ENCODE results near the gene RASA2.
A peak's percentile ranks its signal among the peaks of the same experiment; 100 is the strongest.

RASA2 gene

DNA sequence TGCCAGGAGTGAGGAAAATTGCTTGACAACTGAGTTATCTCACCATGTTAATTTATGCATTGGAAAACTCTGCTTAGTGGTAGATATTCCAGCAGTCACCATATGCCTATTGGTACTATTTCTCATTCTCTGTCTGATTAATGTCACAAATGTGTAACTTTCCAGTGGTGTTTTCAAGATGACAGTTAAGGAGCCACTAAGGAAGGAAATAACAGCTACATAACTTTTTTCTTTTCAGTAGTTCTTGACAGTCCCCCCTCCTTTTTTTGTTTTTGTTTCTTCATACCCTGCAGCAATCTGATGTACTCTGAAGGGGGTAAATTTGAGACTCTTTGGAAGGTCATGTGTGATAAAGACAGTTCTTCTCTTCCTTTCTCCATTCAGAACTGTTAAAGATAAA lies 13.1 kb downstream of the RASA2 start:
- CTCF ChIA-PET, result interaction anchor here (0.9 to 4.8 kb wide), 5 partner anchors 9 to 187 kb away, joined by 3 to 21 read pairs (median 3); no protein-coding TSS in a partner anchor
- Histone ChIP-seq H3K27me3 (replicated peaks in 2 of 5; ENCODE audit: control insufficient read depth in 4 of 5, insufficient read depth in 5 of 5, low read length in 4 of 5) (no peaks in the 10 kb centered on the region), H3K9me3 (ENCODE audit: control extremely low read depth in 1 of 5, control insufficient read depth in 4 of 5, insufficient read depth in 2 of 5, low read depth in 1 of 5, low read length in 4 of 5) (peaks cover 0 to 3% (median 0%) of the 10 kb centered on the region in 5 experiments), H3K36me3 (ENCODE audit: control insufficient read depth in 4 of 4, insufficient read depth in 4 of 4, low read length in 3 of 4) (peaks cover 0 to 4% (median 0%) of the 10 kb centered on the region in 4 experiments), H3K4me3 (ENCODE audit: control insufficient read depth in 1 of 7, extremely low read depth in 1 of 7, insufficient read depth in 4 of 7, low read depth in 2 of 7, low read length in 6 of 7) (peak overlapping the region in 3 of 7 experiments; percentile 26 to 55 (median 43)), H3K27ac (ENCODE audit: insufficient read depth in 1 of 2, low read depth in 1 of 2, low read length in 2 of 2, poor library complexity in 1 of 2, severe bottlenecking in 2 of 2) (peak overlapping the region in 1 of 2 experiments; percentile 87), H3K4me1 (ENCODE audit: control extremely low read depth in 1 of 4, control insufficient read depth in 4 of 4, insufficient read depth in 4 of 4, low read length in 3 of 4) (peaks cover 18 to 36% (median 25%) of the 10 kb centered on the region in 4 experiments)
- peak in 2 of 3 donors; percentile 24 to 46 for DNase-seq
- POLR2A ChIA-PET, result interaction anchor here (1.9 kb wide), 1 partner anchor 12 kb away, joined by 12 read pairs; the partner anchor contains the start of gene RASA2

DNA sequence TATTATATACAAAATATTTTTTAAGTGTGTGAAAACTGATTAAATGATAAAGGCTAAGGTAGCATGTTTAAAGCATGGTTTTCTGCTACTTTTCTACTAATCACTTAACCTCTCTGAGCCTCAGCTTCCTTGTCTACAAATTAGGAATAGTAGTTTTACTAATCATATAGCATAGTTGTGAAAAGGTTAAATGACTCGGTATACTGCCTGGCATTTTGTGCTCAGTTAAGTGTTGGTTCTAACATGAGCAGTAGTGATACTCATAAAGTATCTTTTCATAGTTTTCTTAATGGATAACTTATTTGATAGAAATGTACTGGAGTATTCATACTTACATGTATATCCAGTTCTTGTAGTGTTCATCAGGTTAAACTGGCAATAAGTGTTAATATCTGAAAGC lies 13.6 kb downstream of the RASA2 start:
- no CpG with 5 or more reads among the region's 1 CpG for WGBS (ENCODE audit: insufficient coverage)
- Histone ChIP-seq H3K9me3 (ENCODE audit: control extremely low read depth in 1 of 5, control insufficient read depth in 4 of 5, insufficient read depth in 2 of 5, low read depth in 1 of 5, low read length in 4 of 5) (peaks cover 0 to 3% (median 0%) of the 10 kb centered on the region in 5 experiments), H3K4me1 (ENCODE audit: control extremely low read depth in 1 of 4, control insufficient read depth in 4 of 4, insufficient read depth in 4 of 4, low read length in 3 of 4) (peaks cover 18 to 36% (median 25%) of the 10 kb centered on the region in 4 experiments), H3K27ac (ENCODE audit: insufficient read depth in 1 of 2, low read depth in 1 of 2, low read length in 2 of 2, poor library complexity in 1 of 2, severe bottlenecking in 2 of 2) (peak overlapping the region in 1 of 2 experiments; percentile 87), H3K36me3 (ENCODE audit: control insufficient read depth in 4 of 4, insufficient read depth in 4 of 4, low read length in 3 of 4) (peaks cover 0 to 4% (median 0%) of the 10 kb centered on the region in 4 experiments), H3K4me3 (ENCODE audit: control insufficient read depth in 1 of 7, extremely low read depth in 1 of 7, insufficient read depth in 4 of 7, low read depth in 2 of 7, low read length in 6 of 7) (peak overlapping the region in 3 of 7 experiments; percentile 26 to 55 (median 43)), H3K27me3 (replicated peaks in 2 of 5; ENCODE audit: control insufficient read depth in 4 of 5, insufficient read depth in 5 of 5, low read length in 4 of 5) (no peaks in the 10 kb centered on the region)
- CTCF ChIA-PET, result interaction anchor here (0.9 to 4.8 kb wide), 8 partner anchors 10 to 188 kb away, joined by 3 to 21 read pairs (median 3); no protein-coding TSS in a partner anchor
- POLR2A ChIA-PET, result no interaction called here
- no peak for DNase-seq

DNA sequence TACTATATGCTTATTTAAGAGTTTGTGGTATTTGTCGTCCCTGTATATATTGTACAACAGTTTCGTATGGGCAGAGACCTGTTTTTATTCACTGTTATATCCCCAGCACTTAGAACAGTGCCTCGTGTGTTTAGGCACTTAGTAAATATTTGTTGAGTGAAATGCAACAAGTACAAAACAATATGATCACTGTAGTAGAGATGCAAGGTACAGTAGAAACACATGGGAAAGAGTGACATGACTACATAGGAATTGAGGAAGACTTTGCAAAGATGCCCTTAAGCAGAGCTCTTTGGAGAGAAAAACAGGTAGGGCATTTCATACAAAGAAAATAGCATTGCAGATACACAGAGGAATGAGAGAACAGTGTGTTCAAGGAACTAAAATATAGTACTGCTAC lies 18.3 kb downstream of the RASA2 start:
- ChIA-PET POLR2A (no interaction called here), CTCF (interaction anchor here (2.0 kb wide), 1 partner anchor 10 kb away, joined by 9 read pairs; no protein-coding TSS in a partner anchor)
- WGBS (ENCODE audit: insufficient coverage), result no CpG with 5 or more reads among the region's 3 CpGs
- H3K27me3 ChIP-seq (replicated peaks in 2 of 5; ENCODE audit: control insufficient read depth in 4 of 5, insufficient read depth in 5 of 5, low read length in 4 of 5), result no peaks in the 10 kb centered on the region
- no peaks in the 10 kb centered on the region for H3K9me3 ChIP-seq (ENCODE audit: control extremely low read depth in 1 of 5, control insufficient read depth in 4 of 5, insufficient read depth in 2 of 5, low read depth in 1 of 5, low read length in 4 of 5)
- H3K27ac ChIP-seq (ENCODE audit: insufficient read depth in 1 of 2, low read depth in 1 of 2, low read length in 2 of 2, poor library complexity in 1 of 2, severe bottlenecking in 2 of 2), result no peak overlapping the region
- H3K36me3 ChIP-seq (ENCODE audit: control insufficient read depth in 4 of 4, insufficient read depth in 4 of 4, low read length in 3 of 4), result peaks cover 0 to 8% (median 2%) of the 10 kb centered on the region in 4 experiments
- H3K4me3 ChIP-seq (ENCODE audit: control insufficient read depth in 1 of 7, extremely low read depth in 1 of 7, insufficient read depth in 4 of 7, low read depth in 2 of 7, low read length in 6 of 7), result no peak overlapping the region
- DNase-seq, result no peak
- H3K4me1 ChIP-seq (ENCODE audit: control extremely low read depth in 1 of 4, control insufficient read depth in 4 of 4, insufficient read depth in 4 of 4, low read length in 3 of 4), result peaks cover 0 to 22% (median 6%) of the 10 kb centered on the region in 4 experiments

DNA sequence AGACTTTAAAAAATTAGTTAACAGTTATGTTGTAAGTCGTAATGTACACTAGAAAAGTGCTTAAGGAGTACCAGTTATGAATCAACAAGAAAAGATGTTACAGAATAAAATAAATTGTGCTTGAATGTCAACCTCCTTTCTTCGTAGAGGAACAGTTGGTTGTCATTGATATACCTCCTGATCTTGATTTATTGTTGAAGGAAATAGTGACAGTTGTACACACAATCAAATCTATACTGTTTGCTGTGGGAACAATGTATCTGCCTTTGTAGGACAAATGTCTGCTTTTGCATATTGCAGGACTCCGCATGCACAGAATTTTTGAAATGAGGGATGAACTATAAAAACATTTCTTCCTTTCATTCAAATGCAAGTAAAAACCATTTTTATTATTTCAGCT lies 19.2 kb downstream of the RASA2 start:
- Histone ChIP-seq H3K9me3 (ENCODE audit: control extremely low read depth in 1 of 5, control insufficient read depth in 4 of 5, insufficient read depth in 2 of 5, low read depth in 1 of 5, low read length in 4 of 5) (no peaks in the 10 kb centered on the region), H3K4me1 (ENCODE audit: control extremely low read depth in 1 of 4, control insufficient read depth in 4 of 4, insufficient read depth in 4 of 4, low read length in 3 of 4) (peaks cover 0 to 14% (median 1%) of the 10 kb centered on the region in 4 experiments), H3K27ac (ENCODE audit: insufficient read depth in 1 of 2, low read depth in 1 of 2, low read length in 2 of 2, poor library complexity in 1 of 2, severe bottlenecking in 2 of 2) (no peak overlapping the region), H3K27me3 (replicated peaks in 2 of 5; ENCODE audit: control insufficient read depth in 4 of 5, insufficient read depth in 5 of 5, low read length in 4 of 5) (no peaks in the 10 kb centered on the region), H3K36me3 (ENCODE audit: control insufficient read depth in 4 of 4, insufficient read depth in 4 of 4, low read length in 3 of 4) (peaks cover 0 to 16% (median 2%) of the 10 kb centered on the region in 4 experiments), H3K4me3 (ENCODE audit: control insufficient read depth in 1 of 7, extremely low read depth in 1 of 7, insufficient read depth in 4 of 7, low read depth in 2 of 7, low read length in 6 of 7) (no peak overlapping the region)
- WGBS (ENCODE audit: insufficient coverage), result no CpG with 5 or more reads among the region's 3 CpGs
- DNase-seq, result peak in 1 of 3 donors; percentile 26
- POLR2A ChIA-PET, result no interaction called here
- CTCF ChIA-PET, result interaction anchor here (2.0 kb wide), 1 partner anchor 9 kb away, joined by 9 read pairs; no protein-coding TSS in a partner anchor

DNA sequence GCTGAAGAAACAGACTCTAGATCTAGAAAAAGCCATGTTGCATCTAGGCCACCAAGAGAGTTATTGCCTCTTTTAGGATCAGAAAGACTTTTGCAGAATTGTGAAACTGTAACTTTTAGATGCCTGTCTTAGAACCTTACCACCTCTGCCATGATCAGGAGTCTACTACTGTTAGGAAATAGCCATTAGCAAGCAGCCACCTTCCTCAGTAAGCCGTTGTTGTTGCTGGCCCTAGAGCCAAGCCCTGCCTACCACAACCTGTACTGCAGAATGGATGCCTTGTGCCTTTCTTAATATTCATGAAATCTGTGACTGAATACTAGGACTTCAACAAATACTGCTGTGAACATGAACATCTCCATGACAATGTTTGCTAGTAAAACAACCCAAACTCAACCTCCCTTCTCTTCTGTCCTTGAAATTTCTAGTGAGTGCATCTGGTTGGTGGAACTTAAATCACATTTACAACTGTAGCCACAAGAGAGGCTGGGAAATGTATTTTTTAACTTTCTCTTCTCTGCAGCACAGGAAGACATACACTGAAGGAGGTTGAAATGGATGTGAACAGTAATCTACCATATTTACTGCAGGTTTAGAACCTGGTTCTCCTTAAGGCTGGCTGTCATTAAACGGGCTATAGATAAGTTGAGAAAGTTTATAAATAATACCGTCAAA lies 20.7 kb downstream of the RASA2 start:
- ChIA-PET POLR2A (no interaction called here), CTCF (no interaction called here)
- Histone ChIP-seq H3K36me3 (ENCODE audit: control insufficient read depth in 4 of 4, insufficient read depth in 4 of 4, low read length in 3 of 4) (peaks cover 0 to 17% (median 2%) of the 10 kb centered on the region in 4 experiments), H3K27ac (ENCODE audit: insufficient read depth in 1 of 2, low read depth in 1 of 2, low read length in 2 of 2, poor library complexity in 1 of 2, severe bottlenecking in 2 of 2) (no peak overlapping the region), H3K9me3 (ENCODE audit: control extremely low read depth in 1 of 5, control insufficient read depth in 4 of 5, insufficient read depth in 2 of 5, low read depth in 1 of 5, low read length in 4 of 5) (no peaks in the 10 kb centered on the region), H3K4me3 (ENCODE audit: control insufficient read depth in 1 of 7, extremely low read depth in 1 of 7, insufficient read depth in 4 of 7, low read depth in 2 of 7, low read length in 6 of 7) (no peak overlapping the region), H3K27me3 (replicated peaks in 2 of 5; ENCODE audit: control insufficient read depth in 4 of 5, insufficient read depth in 5 of 5, low read length in 4 of 5) (no peaks in the 10 kb centered on the region), H3K4me1 (ENCODE audit: control extremely low read depth in 1 of 4, control insufficient read depth in 4 of 4, insufficient read depth in 4 of 4, low read length in 3 of 4) (peaks cover 0 to 11% (median 4%) of the 10 kb centered on the region in 4 experiments)
- DNase-seq, result no peak
- 90% methylated on average over 1 of the region's 3 CpGs for WGBS (ENCODE audit: insufficient coverage)

DNA sequence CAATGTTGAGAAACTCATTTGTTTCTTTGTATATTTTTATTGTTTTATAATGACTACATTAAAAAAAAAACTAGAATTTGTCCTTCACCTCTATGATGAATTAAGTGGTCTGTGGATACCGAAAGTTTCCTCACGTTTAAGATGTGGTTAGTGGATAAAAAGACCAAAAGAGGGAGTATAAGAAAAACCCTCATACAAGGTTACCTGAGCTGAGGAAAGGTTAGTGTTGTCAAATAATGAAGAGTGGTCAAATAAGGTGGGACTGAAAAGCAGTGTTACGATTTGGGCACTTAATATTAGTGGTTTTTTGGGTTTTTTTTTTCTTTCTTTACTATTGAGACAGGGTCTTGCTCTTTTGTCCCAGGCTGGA lies 21.2 kb downstream of the RASA2 start:
- POLR2A ChIA-PET, result no interaction called here
- CTCF ChIA-PET, result no interaction called here
- Histone ChIP-seq H3K27me3 (replicated peaks in 2 of 5; ENCODE audit: control insufficient read depth in 4 of 5, insufficient read depth in 5 of 5, low read length in 4 of 5) (no peaks in the 10 kb centered on the region), H3K4me3 (ENCODE audit: control insufficient read depth in 1 of 7, extremely low read depth in 1 of 7, insufficient read depth in 4 of 7, low read depth in 2 of 7, low read length in 6 of 7) (no peak overlapping the region), H3K4me1 (ENCODE audit: control extremely low read depth in 1 of 4, control insufficient read depth in 4 of 4, insufficient read depth in 4 of 4, low read length in 3 of 4) (peaks cover 0 to 11% (median 4%) of the 10 kb centered on the region in 4 experiments), H3K9me3 (ENCODE audit: control extremely low read depth in 1 of 5, control insufficient read depth in 4 of 5, insufficient read depth in 2 of 5, low read depth in 1 of 5, low read length in 4 of 5) (no peaks in the 10 kb centered on the region), H3K36me3 (ENCODE audit: control insufficient read depth in 4 of 4, insufficient read depth in 4 of 4, low read length in 3 of 4) (peaks cover 0 to 20% (median 3%) of the 10 kb centered on the region in 4 experiments), H3K27ac (ENCODE audit: insufficient read depth in 1 of 2, low read depth in 1 of 2, low read length in 2 of 2, poor library complexity in 1 of 2, severe bottlenecking in 2 of 2) (no peak overlapping the region)
- WGBS (ENCODE audit: insufficient coverage), result 40% methylated on average over 2 of the region's 3 CpGs
- DNase-seq, result no peak

DNA sequence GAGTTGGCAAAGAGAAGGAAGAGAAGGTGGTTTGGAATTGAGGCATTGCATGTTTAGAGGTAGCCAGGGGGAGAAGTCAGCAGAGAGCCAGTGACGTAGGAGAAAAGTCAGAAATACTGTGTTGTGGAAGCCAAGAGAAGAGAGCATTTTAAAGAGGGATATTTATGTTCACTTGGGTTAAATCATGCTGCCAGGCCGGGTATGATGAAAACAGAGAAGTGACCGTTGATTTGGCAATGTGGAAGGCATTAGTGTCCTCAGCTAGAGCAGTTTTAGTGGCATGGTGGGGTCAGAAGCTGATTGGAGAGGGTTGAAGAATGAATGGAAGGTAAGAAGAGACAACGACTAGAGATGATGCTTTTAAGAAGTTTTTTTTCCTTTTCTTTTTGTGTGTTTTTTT lies 24.5 kb downstream of the RASA2 start:
- WGBS (ENCODE audit: insufficient coverage), result 100% methylated on average over 4 of the region's 4 CpGs
- no peak for DNase-seq
- Histone ChIP-seq H3K36me3 (ENCODE audit: control insufficient read depth in 4 of 4, insufficient read depth in 4 of 4, low read length in 3 of 4) (peaks cover 4 to 35% (median 12%) of the 10 kb centered on the region in 4 experiments), H3K27me3 (replicated peaks in 2 of 5; ENCODE audit: control insufficient read depth in 4 of 5, insufficient read depth in 5 of 5, low read length in 4 of 5) (no peaks in the 10 kb centered on the region), H3K27ac (ENCODE audit: insufficient read depth in 1 of 2, low read depth in 1 of 2, low read length in 2 of 2, poor library complexity in 1 of 2, severe bottlenecking in 2 of 2) (no peak overlapping the region), H3K4me3 (ENCODE audit: control insufficient read depth in 1 of 7, extremely low read depth in 1 of 7, insufficient read depth in 4 of 7, low read depth in 2 of 7, low read length in 6 of 7) (no peak overlapping the region), H3K4me1 (ENCODE audit: control extremely low read depth in 1 of 4, control insufficient read depth in 4 of 4, insufficient read depth in 4 of 4, low read length in 3 of 4) (peaks cover 0 to 5% (median 0%) of the 10 kb centered on the region in 4 experiments), H3K9me3 (ENCODE audit: control extremely low read depth in 1 of 5, control insufficient read depth in 4 of 5, insufficient read depth in 2 of 5, low read depth in 1 of 5, low read length in 4 of 5) (no peaks in the 10 kb centered on the region)
- POLR2A ChIA-PET, result no interaction called here
- CTCF ChIA-PET, result no interaction called here
